ENCODE measurements around the gene IL17REL.

The IL17REL gene

GRCh38 chr22:49966041-49966773 lies 46.4 kb downstream of the IL17REL start:
- no peak for DNase-seq

- DNase-seq, result no peak
Observed at GRCh38 chr22:49965091-49966040, 47.2 kb downstream of the IL17REL start.

GRCh38 chr22:49964136-49965090 lies 48.2 kb downstream of the IL17REL start:
- DNase-seq, result no peak

GRCh38 chr22:49963647-49964026 lies 48.9 kb downstream of the IL17REL start:
- no peak for DNase-seq

GRCh38 chr22:49962751-49963646 lies 49.6 kb downstream of the IL17REL start:
- no peak for DNase-seq

GRCh38 chr22:49962012-49962750 lies 50.4 kb downstream of the IL17REL start:
- DNase-seq, result peak; percentile 35

GRCh38 chr22:49961601-49962011 lies 51.0 kb downstream of the IL17REL start:
- no peak for DNase-seq

- DNase-seq, result no peak
Observed at GRCh38 chr22:49961005-49961600, 51.5 kb downstream of the IL17REL start.

- DNase-seq, result peak; percentile 90
Observed at GRCh38 chr22:49960159-49961004, 52.2 kb downstream of the IL17REL start, which contains the start of gene PIM3. PIM3 (plus strand) TSS chr22:49960772; CDS start chr22:49960948, 176 bp downstream.

- no peak for DNase-seq
Observed at GRCh38 chr22:49959782-49960158, 52.8 kb downstream of the IL17REL start.

- no peak for DNase-seq
Observed at GRCh38 chr22:49958931-49959781, 53.4 kb downstream of the IL17REL start.

- DNase-seq, result no peak
Observed at GRCh38 chr22:49958366-49958921, 54.1 kb downstream of the IL17REL start.

- DNase-seq, result no peak
Observed at GRCh38 chr22:49957826-49958365, 54.7 kb downstream of the IL17REL start.

GRCh38 chr22:49956914-49957825 lies 55.4 kb downstream of the IL17REL start:
- no peak for DNase-seq

GRCh38 chr22:49956418-49956770 lies 56.2 kb downstream of the IL17REL start:
- DNase-seq, result no peak

GRCh38 chr22:49955581-49956417 lies 56.8 kb downstream of the IL17REL start:
- no peak for DNase-seq

Data from GF-D8 (cell line).